ENCODE results near the gene SLAIN2.

SLAIN2 gene

GRCh38 chr4:48334900-48335384 lies 6.4 kb upstream of the SLAIN2 start:
- DNase-seq, result no peak

GRCh38 chr4:48336146-48336870 lies 5.0 kb upstream of the SLAIN2 start:
- DNase-seq, result no peak

- no peak for DNase-seq
Measured at GRCh38 chr4:48337731-48338130, 3.6 kb upstream of the SLAIN2 start.

GRCh38 chr4:48339642-48340041 lies 1.7 kb upstream of the SLAIN2 start:
- no peak for DNase-seq

GRCh38 chr4:48340276-48340964 lies 909 bp upstream of the SLAIN2 start:
- no peak for DNase-seq

- peak; percentile 12 to 37 (median 30) for DNase-seq
Measured at GRCh38 chr4:48341776-48342605, 662 bp downstream of the SLAIN2 start.

- DNase-seq, result no peak
Measured at GRCh38 chr4:48342606-48342880, 1.2 kb downstream of the SLAIN2 start.

- DNase-seq, result no peak
Measured at GRCh38 chr4:48343035-48343434, 1.7 kb downstream of the SLAIN2 start.

- no peak for DNase-seq
Measured at GRCh38 chr4:48343551-48343950, 2.2 kb downstream of the SLAIN2 start.

GRCh38 chr4:48345542-48345941 lies 4.2 kb downstream of the SLAIN2 start:
- DNase-seq, result no peak

GRCh38 chr4:48346594-48346993 lies 5.3 kb downstream of the SLAIN2 start:
- no peak for DNase-seq

GRCh38 chr4:48347282-48347921 lies 6.1 kb downstream of the SLAIN2 start:
- DNase-seq, result no peak

- no peak for DNase-seq
Measured at GRCh38 chr4:48350871-48351270, 9.5 kb downstream of the SLAIN2 start.

GRCh38 chr4:48352793-48353192 lies 11.5 kb downstream of the SLAIN2 start:
- DNase-seq, result no peak

GRCh38 chr4:48356355-48356754 lies 15.0 kb downstream of the SLAIN2 start:
- DNase-seq, result no peak

GRCh38 chr4:48360285-48361011 lies 19.1 kb downstream of the SLAIN2 start:
- no peak for DNase-seq

- DNase-seq, result no peak
Measured at GRCh38 chr4:48361012-48361400, 19.7 kb downstream of the SLAIN2 start.

- DNase-seq, result no peak
Measured at GRCh38 chr4:48366611-48367010, 25.3 kb downstream of the SLAIN2 start.

GRCh38 chr4:48367016-48367415 lies 25.7 kb downstream of the SLAIN2 start:
- DNase-seq, result no peak

- DNase-seq, result no peak
Measured at GRCh38 chr4:48368389-48368788, 27.1 kb downstream of the SLAIN2 start.

- no peak for DNase-seq
Measured at GRCh38 chr4:48369248-48369647, 27.9 kb downstream of the SLAIN2 start.

- no peak for DNase-seq
Measured at GRCh38 chr4:48369771-48370170, 28.4 kb downstream of the SLAIN2 start.

All from activated CD4-positive, CD25-positive, alpha-beta regulatory T cell (primary cell).